H1 (cell line): ENCODE measurements around the gene ING4. TPM values are rescaled to one million over a fixed set of nuclear protein-coding genes. Genes with fewer than 3 reads are reported as not detected.
A peak's percentile ranks its signal among the peaks of the same experiment; 100 is the strongest.

Experiments used
- ATF2 ChIP-seq: IDR thresholded peaks from 2 replicates; pipeline ENCODE4 v1.6.1; 2012; ENCODE audit warnings: low read length, inconsistent platforms
- CBX5 ChIP-seq: fragments of 300-800, 300-1000 bp; sonication (generic); IDR thresholded peaks from 2 replicates; pipeline ENCODE4 v1.7.1; 2016; ENCODE audit warnings: antibody characterized with exemption, low read length, low read depth
- CBX8 ChIP-seq: fragments of 300-800, 300-1000 bp; sonication (generic); IDR thresholded peaks from 2 replicates; pipeline ENCODE4 v1.7.1; 2016; ENCODE audit warnings: low read depth, low read length, borderline replicate concordance
- EGR1 ChIP-seq: IDR thresholded peaks from 2 replicates; pipeline ENCODE4 v1.6.1; 2011; ENCODE audit warnings: low read depth, low read length, borderline replicate concordance
- FOSL1 ChIP-seq: IDR thresholded peaks from 2 replicates; pipeline ENCODE4 v1.6.1; 2011; ENCODE audit warnings: mild to moderate bottlenecking, low read depth, low read length, moderate library complexity; ENCODE audit not compliant: insufficient read depth
- GABPA ChIP-seq: IDR thresholded peaks from 2 replicates; pipeline ENCODE4 v1.6.1; 2011; ENCODE audit warnings: mild to moderate bottlenecking, low read length, moderate library complexity, borderline replicate concordance; ENCODE audit not compliant: insufficient read depth
- JUND ChIP-seq: IDR thresholded peaks from 2 replicates; pipeline ENCODE4 v1.6.1; 2011; ENCODE audit warnings: mild to moderate bottlenecking, improper control_type of control experiment, low read length
- TBP ChIP-seq: IDR thresholded peaks from 2 replicates; pipeline ENCODE4 v1.6.1; 2011; ENCODE audit warnings: low read depth, low read length, improper control_type of control experiment
- YY1 ChIP-seq: IDR thresholded peaks from 2 replicates; pipeline ENCODE4 v1.6.1; 2011; ENCODE audit warnings: low read depth, mild to moderate bottlenecking, low read length
- polyA plus RNA-seq, 7 experiments: library from polyadenylated mRNA; depleted of rRNA in 3 of 7; stranded (reverse) in 5 of 7; unstranded in 2 of 7; fragments of >200 nt in 5 of 7; fragments of 200-250 nt in 2 of 7; gene quantifications; 1 replicate in 5 of 7; 2 replicates in 1 of 7; 4 replicates in 1 of 7; pipeline versions ENCODE4 v1.2.1 to v1.2.3, GENCODE V29; 2011 to 2013; ENCODE audit warnings: missing spikeins in 2 of 7, mixed read lengths in 2 of 7
- total RNA-seq: library from RNA; stranded (reverse); fragmentation: NEBNext Ultra II Directional; extraction: Animal tissue kit (Norgen Biotek cat#: 25700); gene quantifications from 2 replicates; pipeline ENCODE4 v1.2.1, GENCODE V29; 2021

Gene ING4
- total and polyA plus RNA-seq, 2 of the 8 experiments (the other 6 are each of a cell fraction or from before 2014, with no cell fraction given) = 22.9 to 28.6 TPM

GRCh38 chr12:6662906-6663742 lies at the start of gene ING4 (continued):
- TF ChIP-seq ATF2 (peak; percentile 96), YY1 (peak; percentile 98), CBX5 (no peak), GABPA (peak; percentile 93), JUND (peak; percentile 96), FOSL1 (no peak), TBP (no peak; the same call in none of the 2 replicates), CBX8 (no peak), EGR1 (peak; percentile 99)
